H9 (cell line): ENCODE data around the gene EXOG. TPM values are rescaled to one million over a fixed set of nuclear protein-coding genes. Genes with fewer than 3 reads are reported as not detected.

Source experiments
- DNase-seq: peaks from one replicate; pipeline ENCODE4 v3.0.0-alpha.2; 2017
- H2AFZ ChIP-seq: one replicate; pipeline ENCODE4 v1.6.1; 2013; ENCODE audit warnings: mild to moderate bottlenecking, low read length, control low read depth, moderate library complexity
- H2AK5ac ChIP-seq: 2 replicates; pipeline ENCODE4 v1.6.1; 2013; ENCODE audit warnings: low read length, control low read depth, mixed read lengths; ENCODE audit not compliant: insufficient read length
- H2BK120ac ChIP-seq: one replicate; pipeline ENCODE4 v1.6.1; 2013; ENCODE audit warnings: low read depth, mild to moderate bottlenecking, low read length, control low read depth, inconsistent platforms; ENCODE audit not compliant: poor library complexity, severe bottlenecking
- H2BK12ac ChIP-seq: 2 replicates; pipeline ENCODE4 v1.6.1; 2013; ENCODE audit warnings: low read length, control low read depth, mixed read lengths, low read depth; ENCODE audit not compliant: insufficient read length
- H2BK15ac ChIP-seq: 2 replicates; pipeline ENCODE4 v1.6.1; 2013; ENCODE audit warnings: low read depth, low read length, control low read depth
- H2BK20ac ChIP-seq: one replicate; pipeline ENCODE4 v1.6.1; 2013; ENCODE audit warnings: low read depth, mild to moderate bottlenecking, low read length, control low read depth, inconsistent platforms; ENCODE audit not compliant: poor library complexity, severe bottlenecking
- H2BK5ac ChIP-seq: 2 replicates; pipeline ENCODE4 v1.6.1; 2013; ENCODE audit warnings: low read length, control low read depth, mixed read lengths; ENCODE audit not compliant: insufficient read length
- H3K14ac ChIP-seq: 2 replicates; pipeline ENCODE4 v1.6.1; 2013; ENCODE audit warnings: low read length, control low read depth; ENCODE audit not compliant: insufficient read depth
- H3K18ac ChIP-seq: 2 replicates; pipeline ENCODE4 v1.6.1; 2013; ENCODE audit warnings: low read depth, mild to moderate bottlenecking, mixed read lengths, low read length, control low read depth; ENCODE audit not compliant: insufficient read length
- H3K23ac ChIP-seq: 2 replicates; pipeline ENCODE4 v1.6.1; 2013; ENCODE audit warnings: low read length, control low read depth, mixed read lengths, low read depth; ENCODE audit not compliant: insufficient read length
- H3K23me2 ChIP-seq: 2 replicates; pipeline ENCODE4 v1.6.1; 2013; ENCODE audit warnings: low read depth, mild to moderate bottlenecking, mixed read lengths, low read length, control low read depth; ENCODE audit not compliant: insufficient read length, poor library complexity, severe bottlenecking
- H3K27ac ChIP-seq: 2 replicates; pipeline ENCODE4 v1.5.1; 2013; ENCODE audit warnings: low read length, control low read depth, mixed read lengths, low read depth; ENCODE audit not compliant: insufficient read length
- H3K27me3 ChIP-seq: 2 replicates; pipeline ENCODE4 v1.6.1; 2013; ENCODE audit warnings: low read length, control low read depth, inconsistent platforms; ENCODE audit not compliant: insufficient read depth
- H3K4ac ChIP-seq: 2 replicates; pipeline ENCODE4 v1.6.1; 2013; ENCODE audit warnings: low read depth, mild to moderate bottlenecking, control low read depth, inconsistent platforms, low read length, moderate library complexity
- H3K4me1 ChIP-seq: 2 replicates; pipeline ENCODE4 v1.6.1; 2013; ENCODE audit warnings: low read length, control low read depth, inconsistent platforms; ENCODE audit not compliant: insufficient read depth
- H3K4me2 ChIP-seq: 2 replicates; pipeline ENCODE4 v1.6.1; 2013; ENCODE audit warnings: low read length, control low read depth, mixed read lengths; ENCODE audit not compliant: insufficient read length, insufficient read depth
- H3K56ac ChIP-seq: 2 replicates; pipeline ENCODE4 v1.6.1; 2013; ENCODE audit warnings: low read depth, mild to moderate bottlenecking, mixed read lengths, low read length, control low read depth; ENCODE audit not compliant: insufficient read length
- H3K79me1 ChIP-seq: 2 replicates; pipeline ENCODE4 v1.6.1; 2013; ENCODE audit warnings: low read depth, mild to moderate bottlenecking, moderate library complexity, low read length, control low read depth, inconsistent platforms; ENCODE audit not compliant: insufficient read depth, poor library complexity, severe bottlenecking
- H3K79me2 ChIP-seq: 2 replicates; pipeline ENCODE4 v1.6.1; 2013; ENCODE audit warnings: low read length, control low read depth, inconsistent platforms; ENCODE audit not compliant: insufficient read depth
- H3K9ac ChIP-seq: 2 replicates; pipeline ENCODE4 v1.6.1; 2013; ENCODE audit warnings: low read length, control low read depth, mixed read lengths; ENCODE audit not compliant: insufficient read length; ENCODE audit errors: extremely low read depth
- H3K9me3 ChIP-seq: one replicate; pipeline ENCODE4 v1.6.1; 2013; ENCODE audit warnings: low read depth, low read length, inconsistent platforms; ENCODE audit not compliant: control insufficient read depth
- H3T11ph ChIP-seq: one replicate; pipeline ENCODE4 v1.6.1; 2013; ENCODE audit warnings: mild to moderate bottlenecking, low read length, control low read depth, inconsistent platforms
- H4K20me1 ChIP-seq: one replicate; pipeline ENCODE4 v1.6.1; 2013; ENCODE audit not compliant: control insufficient read depth, insufficient read length, insufficient read depth
- H4K5ac ChIP-seq: 2 replicates; pipeline ENCODE4 v1.6.1; 2013; ENCODE audit warnings: low read depth, mild to moderate bottlenecking, mixed read lengths, low read length, control low read depth; ENCODE audit not compliant: insufficient read length
- H4K8ac ChIP-seq: replicated peaks from 2 replicates; pipeline ENCODE4 v1.6.1; 2013; ENCODE audit warnings: low read length, control low read depth, mixed read lengths, low read depth; ENCODE audit not compliant: insufficient read length
- H4K91ac ChIP-seq: 2 replicates; pipeline ENCODE4 v1.6.1; 2013; ENCODE audit warnings: low read depth, mild to moderate bottlenecking, moderate library complexity, mixed read lengths, low read length, control low read depth; ENCODE audit not compliant: insufficient read length
- H3K27ac Mint-ChIP-seq, 3 experiments: 2 replicates in 2 of 3; 3 replicates in 1 of 3; pipeline ENCODE4 v1.8.0; 2020 to 2021; ENCODE audit warnings: mixed read lengths in 3 of 3, mild to moderate bottlenecking in 1 of 3, moderate library complexity in 1 of 3
- H3K27me3 Mint-ChIP-seq: 2 replicates; pipeline ENCODE4 v1.8.0; 2021; ENCODE audit warnings: low read depth, mild to moderate bottlenecking, moderate library complexity, mixed read lengths
- H3K36me3 Mint-ChIP-seq, 3 experiments: 2 replicates in 2 of 3; 3 replicates in 1 of 3; pipeline ENCODE4 v1.8.0; 2020 to 2021; ENCODE audit warnings: low read depth in 3 of 3, mixed read lengths in 3 of 3; ENCODE audit not compliant: insufficient read depth in 1 of 3
- H3K4me1 Mint-ChIP-seq, 2 experiments: 2 replicates each; pipeline ENCODE4 v1.8.0; 2020; ENCODE audit warnings: mixed read lengths in 2 of 2
- H3K4me3 Mint-ChIP-seq, 2 experiments: 2 replicates in 1 of 2; 3 replicates in 1 of 2; pipeline ENCODE4 v1.8.0; 2020 to 2021; ENCODE audit warnings: mild to moderate bottlenecking in 2 of 2, mixed read lengths in 2 of 2, moderate library complexity in 1 of 2
- H3K9me3 Mint-ChIP-seq, 2 experiments: 2 replicates in 1 of 2; 3 replicates in 1 of 2; pipeline ENCODE4 v1.8.0; 2020; ENCODE audit warnings: mild to moderate bottlenecking in 2 of 2, mixed read lengths in 2 of 2, moderate library complexity in 1 of 2
- WGBS: extraction: QIAGEN DNeasy Blood & Tissue Kit; methylation state at CpG from one replicate; pipeline ENCODE4 v1.1.7; 2013; ENCODE audit warnings: missing lambda C conversion rate, low lambda C conversion rate, mixed read lengths; ENCODE audit not compliant: insufficient read length; ENCODE audit errors: extremely low coverage; 5-methylcytosine and 5-hydroxymethylcytosine counted together
- total RNA-seq: library from RNA; stranded (reverse); gene quantifications from 2 replicates; pipeline ENCODE4 v1.2.1, GENCODE V29; 2021
- TF ChIP-seq, protein P1 (sequence below): fragments of 200-600 bp; sonication (generic); conservative IDR thresholded peaks from 3 replicates; pipeline ENCODE4 v1.8.0; 2021; ENCODE audit warnings: antibody characterized with exemption, mild to moderate bottlenecking

EXOG gene
- total RNA-seq, 1 experiment from 2014 or later: 14.1 TPM

DNA sequence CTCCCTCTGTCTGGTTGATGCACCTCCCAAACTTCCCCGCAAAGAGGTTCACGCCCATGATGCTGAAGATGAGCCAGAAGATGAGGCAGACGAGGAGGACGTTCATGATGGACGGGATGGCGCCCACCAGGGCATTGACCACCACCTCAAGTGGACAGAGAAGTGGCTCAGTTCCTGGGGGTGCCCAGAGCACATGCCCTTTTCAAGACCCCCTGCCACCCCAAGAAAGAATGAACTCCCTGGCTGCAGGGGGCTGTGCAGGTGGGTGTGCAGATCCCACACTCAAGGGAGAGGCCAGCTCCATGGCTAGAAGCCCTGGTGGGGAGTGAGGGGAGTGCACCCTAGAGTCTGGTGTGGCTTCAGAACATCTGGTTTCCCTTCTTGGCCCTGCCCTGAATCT, 64.1 kb downstream of the EXOG start:
- Histone ChIP-seq H2AK5ac (no peak overlapping the region), H4K5ac (no peak overlapping the region)

More for the DNA sequence above, 64.1 kb downstream of the EXOG start:
- Histone ChIP-seq H3K4me1 (no peaks in the 10 kb centered on the region), H4K20me1 (no peaks in the 10 kb centered on the region), H3K4ac (no peak overlapping the region), H3K27me3 (no peaks in the 10 kb centered on the region), H3K56ac (no peak overlapping the region), H4K91ac (no peak overlapping the region), H3K79me1 (no peaks in the 10 kb centered on the region), H3K14ac (no peak overlapping the region), H2BK20ac (no peak overlapping the region), H3K4me2 (no peak overlapping the region), H3K9me3 (no peaks in the 10 kb centered on the region), H3K9ac (no peak overlapping the region), H3K79me2 (no peaks in the 10 kb centered on the region), H4K8ac (no peak overlapping the region), H2AFZ (no peak overlapping the region), H3K18ac (no peak overlapping the region), H3T11ph (no peak overlapping the region), H2BK12ac (no peak overlapping the region), H3K23me2 (no peaks in the 10 kb centered on the region), H2BK15ac (no peak overlapping the region), H2BK5ac (no peak overlapping the region), H3K27ac (no peak overlapping the region), H3K23ac (no peak overlapping the region), H2BK120ac (no peak overlapping the region)
- DNase-seq: peak; percentile 24
- TF ChIP-seq, protein P1, sequence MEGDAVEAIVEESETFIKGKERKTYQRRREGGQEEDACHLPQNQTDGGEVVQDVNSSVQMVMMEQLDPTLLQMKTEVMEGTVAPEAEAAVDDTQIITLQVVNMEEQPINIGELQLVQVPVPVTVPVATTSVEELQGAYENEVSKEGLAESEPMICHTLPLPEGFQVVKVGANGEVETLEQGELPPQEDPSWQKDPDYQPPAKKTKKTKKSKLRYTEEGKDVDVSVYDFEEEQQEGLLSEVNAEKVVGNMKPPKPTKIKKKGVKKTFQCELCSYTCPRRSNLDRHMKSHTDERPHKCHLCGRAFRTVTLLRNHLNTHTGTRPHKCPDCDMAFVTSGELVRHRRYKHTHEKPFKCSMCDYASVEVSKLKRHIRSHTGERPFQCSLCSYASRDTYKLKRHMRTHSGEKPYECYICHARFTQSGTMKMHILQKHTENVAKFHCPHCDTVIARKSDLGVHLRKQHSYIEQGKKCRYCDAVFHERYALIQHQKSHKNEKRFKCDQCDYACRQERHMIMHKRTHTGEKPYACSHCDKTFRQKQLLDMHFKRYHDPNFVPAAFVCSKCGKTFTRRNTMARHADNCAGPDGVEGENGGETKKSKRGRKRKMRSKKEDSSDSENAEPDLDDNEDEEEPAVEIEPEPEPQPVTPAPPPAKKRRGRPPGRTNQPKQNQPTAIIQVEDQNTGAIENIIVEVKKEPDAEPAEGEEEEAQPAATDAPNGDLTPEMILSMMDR: peak; percentile 43; the same call in 2 of the 3 replicates
- Mint-ChIP-seq H3K36me3 (peaks cover 3 to 13% (median 9%) of the 10 kb centered on the region in 3 experiments; a peak in 4 of 7 replicates), H3K27me3 (peaks cover 3% of the 10 kb centered on the region; the same call in 1 of the 2 replicates), H3K9me3 (peaks cover 0 to 2% of the 10 kb centered on the region in 2 experiments; a peak in 1 of 5 replicates), H3K27ac (no peak overlapping the region), H3K4me1 (0 out of 4 replicates have a peak, but pooled peaks cover 0 to under 1% of the 10 kb centered on the region in 2 experiments), H3K4me3 (no peak overlapping the region)
- no CpG with 5 or more reads among the region's 6 CpGs for WGBS
